Activated CD4-positive, alpha-beta T cell treated with anti-CD3 and anti-CD28 coated beads, Interleukin-2, amount 10 ng/mL, durations not matched to agents 24 days and 14 days (primary cell): Measurements from ENCODE around the gene CA5B. TPM values are rescaled to one million over a fixed set of nuclear protein-coding genes. Genes with fewer than 3 reads are reported as not detected.
"Not testable (repeated sequence)": the region's sequence is repeated elsewhere in the genome, so short reads cannot be mapped to it uniquely, and the experiment has no call there.

Source experiments
- DNase-seq: peaks from one replicate; pipeline ENCODE4 v3.0.0; 2022
- H3K27ac Mint-ChIP-seq: one replicate; pipeline ENCODE4 v1.8.0; 2022; ENCODE audit warnings: mild to moderate bottlenecking, mixed read lengths
- H3K27me3 Mint-ChIP-seq: one replicate; pipeline ENCODE4 v1.8.0; 2022; ENCODE audit warnings: mixed read lengths
- H3K36me3 Mint-ChIP-seq: one replicate; pipeline ENCODE4 v1.8.0; 2022; ENCODE audit warnings: low read depth, mild to moderate bottlenecking, mixed read lengths
- H3K4me1 Mint-ChIP-seq: one replicate; pipeline ENCODE4 v1.8.0; 2021; ENCODE audit warnings: mixed read lengths
- H3K4me3 Mint-ChIP-seq: one replicate; pipeline ENCODE4 v1.8.0; 2022; ENCODE audit warnings: mild to moderate bottlenecking, moderate library complexity, mixed read lengths
- H3K9me3 Mint-ChIP-seq: one replicate; pipeline ENCODE4 v1.8.0; 2021; ENCODE audit warnings: mixed read lengths
- intact Hi-C: fragments of 100-400 bp; cut with micrococcal nuclease; formaldehyde crosslinking; loops from one replicate; pipeline ENCODE4 v1.15.1; 2023
- total RNA-seq: library from RNA; stranded (reverse); gene quantifications from 2 replicates; pipeline ENCODE4 v1.2.3, GENCODE V29; 2022

The CA5B gene
- total RNA-seq, 1 donor from 2014 or later, result 4.7 TPM

DNA sequence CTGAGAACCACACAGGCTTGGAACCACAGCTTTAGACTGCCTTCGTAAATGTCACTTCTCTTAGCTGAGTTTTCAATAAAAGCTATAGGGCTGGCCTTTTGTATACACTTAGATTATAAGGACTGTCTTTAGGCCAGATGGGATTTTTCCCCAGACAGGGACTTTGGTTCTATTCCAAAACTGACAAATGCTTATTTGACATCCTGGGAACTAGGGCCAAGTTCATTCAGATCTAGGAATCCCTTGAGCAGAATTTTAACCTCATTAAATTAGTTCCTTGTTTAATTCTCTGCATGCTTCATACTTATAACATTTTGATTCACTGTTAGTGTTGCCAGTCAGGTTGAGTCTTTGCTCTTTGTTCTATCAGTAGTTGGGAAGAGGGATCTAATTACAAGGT is 75.3 kb downstream of the CA5B start:
- intact Hi-C loops, result no loop called here
- Mint-ChIP-seq H3K4me1 (peaks cover 32% of the 10 kb centered on the region), H3K36me3 (peaks cover 43% of the 10 kb centered on the region), H3K4me3 (no peak overlapping the region), H3K27me3 (no peaks in the 10 kb centered on the region), H3K27ac (no peak overlapping the region), H3K9me3 (no peaks in the 10 kb centered on the region)
- no peak for DNase-seq

DNA sequence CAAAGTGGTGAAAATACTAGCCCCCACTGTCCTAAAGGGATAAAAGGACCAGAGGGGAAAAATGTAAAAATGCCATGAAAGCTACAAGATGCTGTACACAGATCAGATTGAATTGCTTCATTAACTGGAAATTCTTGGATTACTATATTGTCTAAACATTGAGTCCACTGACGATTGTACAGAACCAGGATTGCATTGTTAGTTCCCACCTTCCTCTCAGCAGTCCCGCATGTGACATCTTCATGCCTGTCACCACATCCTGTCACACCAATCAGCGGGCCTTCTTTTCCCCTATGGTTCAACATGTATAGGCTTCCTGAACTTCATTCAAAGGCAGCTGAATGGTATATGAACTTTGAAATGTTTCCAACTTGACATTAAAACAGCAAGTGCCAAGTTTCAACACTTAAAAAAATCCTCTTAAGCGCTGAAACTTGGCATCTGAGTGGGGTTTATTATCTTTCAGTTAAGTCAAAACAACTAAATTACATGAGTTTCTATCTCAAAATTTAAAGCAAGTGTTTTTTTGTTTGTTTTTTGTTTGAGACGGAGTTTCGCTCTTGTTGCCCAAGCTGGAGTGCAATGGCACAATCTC is 76.8 kb downstream of the CA5B start:
- Mint-ChIP-seq H3K27ac (no peak overlapping the region), H3K4me1 (peaks cover 32% of the 10 kb centered on the region), H3K9me3 (no peaks in the 10 kb centered on the region), H3K36me3 (peaks cover 38% of the 10 kb centered on the region), H3K4me3 (no peak overlapping the region), H3K27me3 (no peaks in the 10 kb centered on the region)
- peak; percentile 58 for DNase-seq
- intact Hi-C loops, result no loop called here

DNA sequence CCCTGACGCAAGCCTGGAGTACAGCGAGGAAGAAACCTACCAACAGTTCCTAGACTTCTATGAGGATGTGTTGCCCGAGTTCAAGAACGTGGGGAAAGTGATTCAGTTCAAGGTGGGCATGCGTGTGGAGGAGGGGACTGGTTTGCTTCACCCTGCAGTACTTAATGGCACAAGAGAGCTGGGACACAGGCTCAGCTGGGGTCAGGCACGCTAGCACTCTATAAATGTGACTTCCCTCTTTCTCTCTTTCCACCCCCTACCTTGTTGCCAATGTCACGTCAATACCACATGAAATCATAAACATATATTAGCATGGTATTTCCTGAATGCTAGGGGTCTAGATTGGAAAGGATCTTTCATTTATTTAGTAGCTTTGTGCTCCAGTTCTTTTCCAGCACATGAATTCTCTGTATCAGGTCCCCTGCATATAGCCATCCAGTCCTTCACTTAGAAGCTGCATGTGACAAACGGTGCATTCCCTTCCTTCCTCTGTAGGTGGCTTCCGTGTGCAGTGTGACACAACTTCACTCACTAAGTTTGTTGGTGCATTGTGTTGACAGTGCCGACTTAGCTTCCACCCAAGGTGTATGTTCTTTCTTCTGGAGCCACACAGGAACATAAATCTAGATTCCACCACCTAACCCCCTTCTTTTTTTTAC is 77.8 kb downstream of the CA5B start:
- no peaks in the 10 kb centered on the region for H3K9me3 Mint-ChIP-seq
- peak overlapping the region; percentile 52 for H3K27ac Mint-ChIP-seq
- DNase-seq, result peak; percentile 76
- no peak overlapping the region for H3K4me3 Mint-ChIP-seq
- peaks cover 43% of the 10 kb centered on the region for H3K36me3 Mint-ChIP-seq
- no peaks in the 10 kb centered on the region for H3K27me3 Mint-ChIP-seq
- intact Hi-C loops, result loop anchor here (2.0 kb wide), 2 partner anchors 39 to 65 kb away; partner anchors contain the start of gene AP1S2
- H3K4me1 Mint-ChIP-seq, result peaks cover 36% of the 10 kb centered on the region

DNA sequence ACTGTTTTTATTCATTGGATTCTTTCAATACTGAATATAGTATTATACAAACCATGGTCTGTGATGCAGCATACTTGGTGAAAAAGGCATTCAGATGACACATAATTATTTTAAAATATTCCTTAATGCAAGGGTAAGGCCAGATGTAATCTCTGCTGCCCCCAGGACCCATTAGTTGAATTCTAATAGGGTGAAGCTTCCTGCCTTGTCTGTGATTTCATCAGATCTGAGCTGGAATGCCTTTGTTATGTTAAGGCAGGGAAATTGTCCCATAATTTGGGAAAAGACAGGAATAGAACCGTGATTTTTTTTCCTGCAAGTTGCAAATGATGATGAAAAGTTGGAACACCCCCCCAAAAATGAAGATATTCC is 78.4 kb downstream of the CA5B start:
- H3K9me3 Mint-ChIP-seq, result no peaks in the 10 kb centered on the region
- H3K27ac Mint-ChIP-seq, result peak overlapping the region; percentile 90
- no peaks in the 10 kb centered on the region for H3K27me3 Mint-ChIP-seq
- H3K4me1 Mint-ChIP-seq, result peaks cover 37% of the 10 kb centered on the region
- H3K4me3 Mint-ChIP-seq, result peak overlapping the region; percentile 70
- intact Hi-C loops, result loop anchor here (2.0 kb wide), 2 partner anchors 38 to 66 kb away; partner anchors contain the start of gene AP1S2
- H3K36me3 Mint-ChIP-seq, result peaks cover 48% of the 10 kb centered on the region
- DNase-seq, result no peak

DNA sequence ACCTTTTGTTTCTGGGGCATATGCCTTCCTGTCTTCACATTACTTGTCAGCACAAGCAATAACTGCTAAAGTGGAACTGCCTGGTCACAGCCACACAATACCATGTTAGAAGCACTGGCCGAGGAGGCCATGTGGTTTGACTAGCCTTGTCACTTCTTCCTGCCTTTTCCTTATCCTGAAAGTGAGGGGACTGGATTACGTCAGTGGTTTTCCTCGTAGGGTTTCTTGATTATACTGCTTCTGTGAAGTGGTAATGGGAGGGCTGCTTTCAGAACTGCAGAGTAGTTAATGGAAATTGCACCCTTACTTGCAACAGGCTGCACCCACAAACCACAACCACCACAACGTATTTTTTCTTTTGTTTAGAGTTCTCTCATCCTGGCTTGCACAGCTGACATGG is 78.8 kb downstream of the CA5B start:
- Mint-ChIP-seq H3K36me3 (peaks cover 48% of the 10 kb centered on the region), H3K4me3 (peak overlapping the region; percentile 70), H3K27me3 (no peaks in the 10 kb centered on the region), H3K9me3 (no peaks in the 10 kb centered on the region), H3K4me1 (peaks cover 37% of the 10 kb centered on the region), H3K27ac (peak overlapping the region; percentile 90)
- DNase-seq, result peak; percentile 86
- intact Hi-C loops, result loop anchor here (1.0 to 2.0 kb wide), 4 partner anchors 27 to 302 kb away; partner anchors contain the start of genes AP1S2 and ZRSR2

DNA sequence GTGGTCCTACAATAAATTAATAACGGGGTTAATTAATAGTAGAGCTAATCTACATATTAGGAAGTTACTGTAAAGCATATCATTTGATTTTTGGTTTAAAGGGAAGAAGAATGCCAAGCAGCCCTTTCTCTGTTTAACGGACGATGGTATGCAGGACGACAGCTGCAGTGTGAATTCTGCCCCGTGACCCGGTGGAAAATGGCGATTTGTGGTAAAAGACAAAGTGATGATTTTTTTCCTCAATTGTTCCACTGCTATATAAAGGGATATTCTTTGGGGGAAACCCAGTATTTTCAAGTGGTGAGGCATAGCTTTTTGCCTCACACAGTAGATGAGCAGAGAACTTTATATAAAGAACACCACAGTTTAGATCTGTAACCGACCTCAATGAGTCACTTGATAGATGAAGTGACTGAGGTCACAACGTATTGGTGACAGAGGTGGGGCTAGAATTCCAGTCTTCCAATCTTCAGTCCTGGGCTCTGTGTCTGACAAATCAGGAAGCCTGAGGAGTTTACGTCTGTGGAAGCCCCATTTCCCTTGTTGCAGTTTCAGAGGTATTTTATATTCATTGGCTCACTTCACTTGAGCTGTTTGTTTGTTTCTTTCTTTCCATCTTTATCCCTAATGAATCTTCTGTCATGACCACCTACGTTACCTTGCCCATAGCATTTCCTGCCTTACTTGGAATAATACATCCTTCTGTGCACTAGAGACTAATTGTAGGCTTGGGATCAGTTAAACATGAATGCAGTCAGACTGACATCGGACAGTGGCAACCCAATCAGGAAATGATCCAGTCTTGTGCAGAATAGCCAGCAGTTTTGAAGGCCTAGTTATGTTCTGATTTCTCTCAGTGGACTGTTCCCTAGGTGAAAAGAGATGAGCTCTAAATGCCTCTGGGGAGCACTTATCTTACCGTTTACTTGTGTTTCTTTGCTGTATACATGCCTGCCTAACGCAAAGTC is 82.3 kb downstream of the CA5B start:
- no peaks in the 10 kb centered on the region for H3K9me3 Mint-ChIP-seq
- DNase-seq, result no peak
- H3K36me3 Mint-ChIP-seq, result peaks cover 41% of the 10 kb centered on the region
- H3K4me3 Mint-ChIP-seq, result no peak overlapping the region
- H3K27me3 Mint-ChIP-seq, result no peaks in the 10 kb centered on the region
- peak overlapping the region; percentile 31 for H3K27ac Mint-ChIP-seq
- H3K4me1 Mint-ChIP-seq, result peaks cover 25% of the 10 kb centered on the region
- intact Hi-C loops, result no loop called here

DNA sequence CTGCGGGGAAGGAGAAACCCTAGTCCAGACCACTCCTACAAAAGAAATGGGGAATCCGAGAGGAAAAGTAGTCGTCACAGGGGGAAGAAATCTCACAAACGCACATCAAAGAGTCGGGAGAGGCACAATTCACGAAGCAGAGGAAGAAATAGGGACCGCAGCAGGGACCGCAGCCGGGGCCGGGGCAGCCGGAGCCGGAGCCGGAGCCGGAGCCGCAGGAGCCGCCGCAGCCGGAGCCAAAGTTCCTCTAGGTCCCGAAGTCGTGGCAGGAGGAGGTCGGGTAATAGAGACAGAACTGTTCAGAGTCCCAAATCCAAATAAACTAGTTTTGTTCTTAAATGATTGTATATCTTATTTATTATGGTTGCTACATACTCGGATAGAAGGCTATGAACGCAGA is 84.9 kb downstream of the CA5B start:
- H3K36me3 Mint-ChIP-seq, result peaks cover 38% of the 10 kb centered on the region
- DNase-seq, result no peak

DNA sequence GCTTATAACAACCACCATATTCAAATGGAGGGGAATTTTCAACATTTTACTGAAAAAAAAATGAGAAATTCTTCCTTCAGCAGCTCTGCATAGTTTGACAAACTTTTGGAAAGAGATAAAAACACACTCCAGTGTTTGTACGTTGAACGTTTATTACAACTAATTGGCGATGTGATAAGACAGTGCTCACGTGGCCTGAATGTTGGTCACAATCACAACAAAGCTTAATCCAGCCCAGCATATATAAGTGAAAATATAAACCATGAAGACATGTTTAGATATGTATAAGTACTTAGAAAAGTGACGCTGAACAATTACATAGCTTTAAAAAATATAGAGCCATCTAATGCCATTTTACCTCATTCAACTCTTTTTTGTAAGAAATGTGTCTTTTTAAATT is 87.9 kb downstream of the CA5B start:
- peaks cover 27% of the 10 kb centered on the region for H3K36me3 Mint-ChIP-seq
- no peak for DNase-seq
- no peaks in the 10 kb centered on the region for H3K27me3 Mint-ChIP-seq
- H3K4me1 Mint-ChIP-seq, result peaks cover under 1% of the 10 kb centered on the region
- H3K9me3 Mint-ChIP-seq, result no peaks in the 10 kb centered on the region
- H3K4me3 Mint-ChIP-seq, result no peak overlapping the region
- H3K27ac Mint-ChIP-seq, result no peak overlapping the region
- intact Hi-C loops, result no loop called here

More for the DNA sequence above, 84.9 kb downstream of the CA5B start:
- H3K4me1 Mint-ChIP-seq, result peaks cover 8% of the 10 kb centered on the region
- H3K27ac Mint-ChIP-seq, result no peak overlapping the region
- H3K4me3 Mint-ChIP-seq, result no peak overlapping the region
- intact Hi-C loops, result no loop called here
- H3K9me3 Mint-ChIP-seq, result no peaks in the 10 kb centered on the region
- H3K27me3 Mint-ChIP-seq, result no peaks in the 10 kb centered on the region

DNA sequence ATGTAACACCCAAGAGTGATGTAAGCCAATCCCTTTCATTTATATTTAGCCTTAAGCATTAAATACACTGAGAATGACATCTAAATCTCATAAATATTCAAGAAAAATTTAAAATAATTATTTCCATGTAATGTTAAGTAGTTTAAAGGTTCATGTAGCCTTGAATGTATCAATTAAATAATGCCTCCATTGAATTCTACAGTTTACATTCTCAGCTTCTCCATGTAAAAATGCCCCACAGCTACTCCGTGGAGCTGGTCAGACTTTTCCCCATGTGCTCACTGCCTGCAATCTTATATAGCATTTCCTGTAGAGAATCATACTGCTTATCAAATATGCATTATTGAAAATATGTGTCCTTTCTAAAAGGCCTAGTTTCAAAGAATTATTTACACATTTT is 91.1 kb downstream of the CA5B start:
- H3K4me3 Mint-ChIP-seq, result no peak overlapping the region
- DNase-seq, result no peak
- intact Hi-C loops, result no loop called here
- H3K9me3 Mint-ChIP-seq, result no peaks in the 10 kb centered on the region
- H3K27ac Mint-ChIP-seq, result no peak overlapping the region
- H3K36me3 Mint-ChIP-seq, result peaks cover 14% of the 10 kb centered on the region
- H3K27me3 Mint-ChIP-seq, result no peaks in the 10 kb centered on the region
- no peaks in the 10 kb centered on the region for H3K4me1 Mint-ChIP-seq

DNA sequence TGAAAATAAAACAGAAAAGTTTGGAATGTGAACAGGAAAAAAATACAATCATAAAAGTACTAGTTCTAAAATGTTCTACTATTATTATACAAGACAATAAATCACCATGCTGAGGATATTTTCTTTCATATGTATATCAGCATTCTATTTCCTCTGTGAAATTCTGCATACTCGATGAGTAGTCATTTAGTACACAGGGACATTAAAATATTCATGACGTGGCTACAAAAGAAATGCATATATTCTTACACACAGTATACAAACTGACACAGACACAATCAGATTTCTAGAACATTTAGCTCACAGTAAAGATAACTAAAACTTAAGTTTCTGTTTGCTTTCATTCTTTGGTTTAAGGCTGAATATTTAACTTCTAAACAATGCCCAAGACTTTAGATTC is 93.3 kb downstream of the CA5B start:
- H3K27me3 Mint-ChIP-seq, result not testable (repeated sequence)

DNA sequence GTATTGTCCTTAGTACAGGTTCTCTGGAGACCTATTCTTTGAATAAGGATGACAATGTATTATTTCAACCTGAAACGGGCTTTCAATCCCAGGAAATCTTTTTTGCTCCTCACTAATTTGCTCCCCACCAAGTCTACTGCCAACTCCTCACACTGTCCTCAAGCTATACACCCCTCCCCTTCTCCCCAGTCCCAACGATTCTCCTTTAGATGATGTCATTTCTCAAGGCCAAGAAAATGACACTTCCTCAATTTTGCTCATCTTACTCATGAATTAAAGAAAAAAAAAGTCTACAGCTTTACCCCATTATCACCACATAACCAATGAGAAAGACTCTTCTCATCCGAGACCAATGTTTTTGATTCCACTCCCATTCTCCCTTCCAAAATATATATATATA is 96.0 kb downstream of the CA5B start:
- intact Hi-C loops, result no loop called here
- no peaks in the 10 kb centered on the region for H3K9me3 Mint-ChIP-seq
- no peak overlapping the region for H3K4me3 Mint-ChIP-seq
- peak overlapping the region; percentile 71 for H3K27ac Mint-ChIP-seq
- H3K36me3 Mint-ChIP-seq, result peaks cover 5% of the 10 kb centered on the region
- DNase-seq, result no peak
- H3K4me1 Mint-ChIP-seq, result no peaks in the 10 kb centered on the region
- H3K27me3 Mint-ChIP-seq, result no peaks in the 10 kb centered on the region

More for the DNA sequence above, 93.3 kb downstream of the CA5B start:
- H3K9me3 Mint-ChIP-seq, DNase-seq, H3K4me3 Mint-ChIP-seq, intact Hi-C loops, H3K4me1 Mint-ChIP-seq, H3K27ac Mint-ChIP-seq: not testable (repeated sequence)
- peaks cover 13% of the 10 kb centered on the region for H3K36me3 Mint-ChIP-seq

DNA sequence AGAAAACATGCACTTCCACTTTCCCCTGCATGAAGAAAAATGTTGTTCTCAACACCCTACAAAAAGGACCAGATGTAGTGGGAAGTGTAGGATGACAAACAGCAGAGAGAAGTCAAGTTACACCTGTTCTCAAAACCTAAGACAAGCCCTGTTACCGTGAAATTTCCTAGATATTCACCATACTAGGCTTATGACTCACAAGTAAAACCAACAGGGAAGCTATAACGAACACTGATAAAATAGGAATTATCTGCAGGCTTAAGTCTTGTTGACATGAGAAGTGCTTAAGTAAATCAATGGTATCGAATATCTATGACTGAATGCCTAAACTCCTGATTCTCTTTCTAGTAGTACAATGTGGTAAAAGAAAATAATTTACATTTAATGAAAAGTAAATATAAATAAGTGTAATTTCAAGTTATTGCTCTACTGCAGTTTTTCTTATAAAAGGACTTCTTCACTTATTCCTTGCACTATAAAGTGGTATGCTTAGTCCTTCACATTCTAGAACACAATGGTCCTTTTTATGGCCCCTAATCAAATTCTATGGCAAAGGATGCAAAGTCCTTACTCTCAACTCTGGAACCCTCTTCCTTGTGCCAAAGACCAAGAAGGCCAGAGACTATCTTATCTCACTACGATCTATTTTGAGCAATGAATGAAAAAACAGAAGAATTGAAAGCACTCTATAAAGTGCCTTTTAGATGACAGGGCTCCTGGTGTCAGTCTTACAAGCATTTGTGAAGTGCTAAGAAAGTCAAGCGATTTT is 96.9 kb downstream of the CA5B start:
- Mint-ChIP-seq H3K27ac (no peak overlapping the region), H3K36me3 (peaks cover 5% of the 10 kb centered on the region), H3K27me3 (no peaks in the 10 kb centered on the region), H3K4me1 (no peaks in the 10 kb centered on the region), H3K9me3 (no peaks in the 10 kb centered on the region), H3K4me3 (no peak overlapping the region)
- intact Hi-C loops, result no loop called here
- DNase-seq, result no peak
